HG02798 (cell line): ENCODE measurements around the gene TNFSF9.
"Not testable (repeated sequence)": the region's sequence is repeated elsewhere in the genome, so short reads cannot be mapped to it uniquely, and the experiment has no call there.

Source experiments
- ATAC-seq: cut with Tn5 transposase; IDR thresholded peaks from one replicate; pipeline ENCODE4 v1.9.1; 2021; ENCODE audit warnings: mild to moderate bottlenecking; ENCODE audit not compliant: unreplicated experiment, poor library complexity

Gene TNFSF9

GRCh38 chr19:6568010-6568526 is 37.2 kb downstream of the TNFSF9 start:
- no peak for ATAC-seq

- no peak for ATAC-seq
These were observed 38.0 kb downstream of the TNFSF9 start for GRCh38 chr19:6568816-6569215.

GRCh38 chr19:6570764-6571163 is 39.9 kb downstream of the TNFSF9 start:
- no peak for ATAC-seq

- ATAC-seq = no peak
These were observed 40.3 kb downstream of the TNFSF9 start for GRCh38 chr19:6571167-6571566.

- no peak for ATAC-seq
These were observed 41.4 kb downstream of the TNFSF9 start for GRCh38 chr19:6572217-6572616.

- no peak for ATAC-seq
These were observed 42.5 kb downstream of the TNFSF9 start for GRCh38 chr19:6573350-6573749.

GRCh38 chr19:6576869-6577475 is 46.1 kb downstream of the TNFSF9 start:
- no peak for ATAC-seq

GRCh38 chr19:6577476-6578125 is 46.8 kb downstream of the TNFSF9 start:
- peak; percentile 87 for ATAC-seq

GRCh38 chr19:6579450-6580178 is 48.8 kb downstream of the TNFSF9 start:
- ATAC-seq = no peak

GRCh38 chr19:6580313-6580712 is 49.5 kb downstream of the TNFSF9 start:
- no peak for ATAC-seq

GRCh38 chr19:6582515-6583484 is 52.0 kb downstream of the TNFSF9 start:
- not testable (repeated sequence) for ATAC-seq
